ENCODE data around the gene C1RL. TPM values are rescaled to one million over a fixed set of nuclear protein-coding genes. Genes with fewer than 3 reads are reported as not detected.

C1RL gene
- total RNA-seq, 1 donor from 2014 or later = 11.0 TPM

GRCh38 chr12:7151532-7151931 is 42.5 kb upstream of the C1RL start:
- Mint-ChIP-seq H3K4me3 (ENCODE audit: unreplicated experiment) (no peak overlapping the region), H3K27ac (ENCODE audit: unreplicated experiment) (no peak overlapping the region), H3K27me3 (ENCODE audit: low read depth, unreplicated experiment) (no peaks in the 10 kb centered on the region), H3K36me3 (ENCODE audit: low read depth, unreplicated experiment) (peaks cover 38% of the 10 kb centered on the region), H3K4me1 (ENCODE audit: low read depth, unreplicated experiment) (no peaks in the 10 kb centered on the region), H3K9me3 (ENCODE audit: unreplicated experiment) (no peaks in the 10 kb centered on the region)
- H3K79me2 ChIP-seq (ENCODE audit: insufficient read depth, low read length) = no peaks in the 10 kb centered on the region
- H3K36me3 ChIP-seq (ENCODE audit: insufficient read depth, low read length) = no peaks in the 10 kb centered on the region
- no peak overlapping the region for H3K4me2 ChIP-seq (ENCODE audit: low read length)
- H4K20me1 ChIP-seq (ENCODE audit: insufficient read depth, low read length) = no peaks in the 10 kb centered on the region
- no peak overlapping the region for H3K9ac ChIP-seq (ENCODE audit: low read length)
- no peaks in the 10 kb centered on the region for H3K9me3 ChIP-seq (ENCODE audit: insufficient read depth, low read depth, low read length)
- no peak overlapping the region for H3K4me3 ChIP-seq (ENCODE audit: insufficient read depth, low read depth, low read length)
- no peak overlapping the region for H3K27ac ChIP-seq (ENCODE audit: low read depth, low read length)
- no peaks in the 10 kb centered on the region for H3K4me1 ChIP-seq (ENCODE audit: insufficient read depth, low read length)
- H3K27me3 ChIP-seq (ENCODE audit: insufficient read depth, low read length) = no peaks in the 10 kb centered on the region
- TF ChIP-seq EZH2 (IDR thresholded peaks at IDR 0.05; ENCODE audit: insufficient read depth, low read length) (no peak), CTCF (IDR thresholded peaks at IDR 0.05; ENCODE audit: insufficient read depth, low read depth, low read length) (no peak)
- DNase-seq (ENCODE audit: low read depth) = no peak
- no peak overlapping the region for H2AFZ ChIP-seq (ENCODE audit: low read depth, low read length)
- FAIRE-seq = no peak

DNA sequence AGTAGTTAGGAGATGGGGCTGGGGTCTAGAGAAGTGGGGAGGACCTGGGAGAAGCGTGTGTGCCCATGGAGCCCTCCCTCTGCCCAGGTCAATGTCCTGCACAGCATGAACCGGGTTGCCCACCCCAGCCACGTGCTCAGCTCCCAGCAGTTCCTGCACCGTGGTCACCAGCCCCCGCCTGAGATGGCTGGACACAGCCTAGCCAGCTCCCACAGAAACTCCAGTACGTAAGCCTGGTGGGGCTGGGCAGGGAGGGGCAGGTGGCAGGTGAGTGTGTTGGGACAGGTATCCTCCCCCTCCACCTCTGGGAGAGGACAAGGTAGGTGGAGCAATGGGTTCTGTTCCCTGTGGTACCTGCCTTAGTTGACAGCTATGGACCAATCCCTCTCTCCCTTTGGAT is 41.8 kb upstream of the C1RL start:
- Mint-ChIP-seq H3K4me1 (ENCODE audit: low read depth, unreplicated experiment) (no peaks in the 10 kb centered on the region), H3K36me3 (ENCODE audit: low read depth, unreplicated experiment) (peaks cover 35% of the 10 kb centered on the region), H3K9me3 (ENCODE audit: unreplicated experiment) (no peaks in the 10 kb centered on the region), H3K27me3 (ENCODE audit: low read depth, unreplicated experiment) (no peaks in the 10 kb centered on the region), H3K27ac (ENCODE audit: unreplicated experiment) (no peak overlapping the region), H3K4me3 (ENCODE audit: unreplicated experiment) (no peak overlapping the region)
- Histone ChIP-seq H3K4me2 (ENCODE audit: low read length) (no peak overlapping the region), H3K9ac (ENCODE audit: low read length) (no peak overlapping the region), H3K79me2 (ENCODE audit: insufficient read depth, low read length) (no peaks in the 10 kb centered on the region), H4K20me1 (ENCODE audit: insufficient read depth, low read length) (no peaks in the 10 kb centered on the region), H3K4me3 (ENCODE audit: insufficient read depth, low read depth, low read length) (no peak overlapping the region), H3K27ac (ENCODE audit: low read depth, low read length) (no peak overlapping the region), H3K36me3 (ENCODE audit: insufficient read depth, low read length) (no peaks in the 10 kb centered on the region), H3K4me1 (ENCODE audit: insufficient read depth, low read length) (no peaks in the 10 kb centered on the region), H2AFZ (ENCODE audit: low read depth, low read length) (no peak overlapping the region), H3K27me3 (ENCODE audit: insufficient read depth, low read length) (no peaks in the 10 kb centered on the region), H3K9me3 (ENCODE audit: insufficient read depth, low read depth, low read length) (no peaks in the 10 kb centered on the region)
- FAIRE-seq (no peak), DNase-seq (ENCODE audit: low read depth) (no peak)
- TF ChIP-seq CTCF (IDR thresholded peaks at IDR 0.05; ENCODE audit: insufficient read depth, low read depth, low read length) (no peak), EZH2 (IDR thresholded peaks at IDR 0.05; ENCODE audit: insufficient read depth, low read length) (no peak)

DNA sequence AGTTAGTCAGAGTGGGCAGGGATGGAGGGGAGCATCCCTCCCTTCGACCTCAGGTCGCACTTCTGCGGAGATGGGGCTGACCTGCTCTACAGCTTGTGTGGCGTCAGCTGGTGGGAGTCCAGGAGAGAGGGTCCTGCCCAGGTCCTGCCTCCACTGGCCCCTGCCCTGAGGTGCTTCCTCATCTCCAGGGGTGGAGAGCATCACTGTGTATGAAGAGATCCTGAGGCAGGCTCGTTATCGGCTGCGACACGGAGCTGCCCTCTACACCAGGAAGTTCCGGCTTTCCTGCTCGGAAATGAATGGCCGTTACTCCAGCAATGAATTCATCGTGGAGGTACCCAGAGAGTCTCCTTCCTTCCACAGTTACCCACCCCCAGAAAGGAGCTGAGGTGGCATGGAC is 41.3 kb upstream of the C1RL start:
- Mint-ChIP-seq H3K36me3 (ENCODE audit: low read depth, unreplicated experiment) (peaks cover 32% of the 10 kb centered on the region), H3K27ac (ENCODE audit: unreplicated experiment) (no peak overlapping the region), H3K4me3 (ENCODE audit: unreplicated experiment) (no peak overlapping the region), H3K4me1 (ENCODE audit: low read depth, unreplicated experiment) (peaks cover 3% of the 10 kb centered on the region), H3K9me3 (ENCODE audit: unreplicated experiment) (no peaks in the 10 kb centered on the region), H3K27me3 (ENCODE audit: low read depth, unreplicated experiment) (no peaks in the 10 kb centered on the region)
- Histone ChIP-seq H3K4me2 (ENCODE audit: low read length) (no peak overlapping the region), H3K79me2 (ENCODE audit: insufficient read depth, low read length) (no peaks in the 10 kb centered on the region), H3K27me3 (ENCODE audit: insufficient read depth, low read length) (no peaks in the 10 kb centered on the region), H2AFZ (ENCODE audit: low read depth, low read length) (no peak overlapping the region), H3K9ac (ENCODE audit: low read length) (no peak overlapping the region), H3K27ac (ENCODE audit: low read depth, low read length) (no peak overlapping the region), H3K9me3 (ENCODE audit: insufficient read depth, low read depth, low read length) (no peaks in the 10 kb centered on the region), H4K20me1 (ENCODE audit: insufficient read depth, low read length) (no peaks in the 10 kb centered on the region), H3K4me1 (ENCODE audit: insufficient read depth, low read length) (no peaks in the 10 kb centered on the region), H3K4me3 (ENCODE audit: insufficient read depth, low read depth, low read length) (no peak overlapping the region), H3K36me3 (ENCODE audit: insufficient read depth, low read length) (no peaks in the 10 kb centered on the region)
- FAIRE-seq = no peak
- no peak for DNase-seq (ENCODE audit: low read depth)
- TF ChIP-seq CTCF (IDR thresholded peaks at IDR 0.05; ENCODE audit: insufficient read depth, low read depth, low read length) (no peak), EZH2 (IDR thresholded peaks at IDR 0.05; ENCODE audit: insufficient read depth, low read length) (no peak)

Measured in astrocyte (in vitro differentiated cells and primary cell).